SU-DHL-6 (cell line): Measurements from ENCODE around the gene AGPAT2.

ENCODE experiments used
- H2AFZ ChIP-seq: fragments of 200-600 bp; sonication (generic); 2 replicates; pipeline ENCODE4 v1.6.1; 2014; ENCODE audit warnings: low read depth, mild to moderate bottlenecking, moderate library complexity, mixed read lengths, antibody characterized with exemption, low read length; ENCODE audit not compliant: severe bottlenecking
- H3F3A ChIP-seq: fragments of 200-600 bp; shearing (Covaris generic); 2 replicates; pipeline ENCODE4 v1.6.0; 2016; ENCODE audit warnings: antibody characterized with exemption, mild to moderate bottlenecking; ENCODE audit not compliant: insufficient read depth
- H3K27ac ChIP-seq: fragments of 200-600 bp; sonication (generic); 2 replicates; pipeline ENCODE4 v1.5.1; 2016; ENCODE audit warnings: low read depth, mild to moderate bottlenecking, low read length, moderate library complexity, mixed read lengths
- H3K27me3 ChIP-seq: fragments of 200-600 bp; sonication (generic), shearing (Covaris generic); 2 replicates; pipeline ENCODE4 v1.6.0; 2014; ENCODE audit warnings: mild to moderate bottlenecking, low read length
- H3K36me3 ChIP-seq: fragments of 200-600 bp; sonication (generic); 2 replicates; pipeline ENCODE4 v1.6.1; 2014; ENCODE audit warnings: mild to moderate bottlenecking, low read length, mixed read lengths
- H3K4me2 ChIP-seq: fragments of 300-600, 200-600 bp; shearing (Covaris generic), sonication (generic); 2 replicates; pipeline ENCODE4 v1.6.0; 2014; ENCODE audit warnings: low read length, low read depth, mild to moderate bottlenecking; ENCODE audit not compliant: poor library complexity, severe bottlenecking
- H3K4me3 ChIP-seq: fragments of 200-600 bp; sonication (generic); 2 replicates; pipeline ENCODE4 v1.5.1; 2014; ENCODE audit warnings: antibody characterized with exemption, low read length, mild to moderate bottlenecking, mixed read lengths; ENCODE audit not compliant: insufficient read depth, poor library complexity, severe bottlenecking
- H3K79me2 ChIP-seq: fragments of 200-600 bp; sonication (generic); 2 replicates; pipeline ENCODE4 v1.6.1; 2014; ENCODE audit warnings: mild to moderate bottlenecking, low read length, moderate library complexity; ENCODE audit not compliant: insufficient read depth
- H3K9ac ChIP-seq: fragments of 200-600 bp; sonication (generic); 2 replicates; pipeline ENCODE4 v1.7.0; 2014; ENCODE audit warnings: mild to moderate bottlenecking, low read length
- H3K9me2 ChIP-seq: fragments of 200-600 bp; sonication (generic); replicated peaks from 2 replicates; pipeline ENCODE4 v1.6.1; 2014; ENCODE audit warnings: low read length; ENCODE audit not compliant: insufficient read depth
- H3K9me3 ChIP-seq: fragments of 200-600 bp; sonication (generic); 2 replicates; pipeline ENCODE4 v1.6.1; 2014; ENCODE audit warnings: low read length, mixed read lengths; ENCODE audit not compliant: insufficient read depth
- H4K20me1 ChIP-seq: fragments of 200-600 bp; sonication (generic); 2 replicates; pipeline ENCODE4 v1.6.1; 2014; ENCODE audit warnings: low read depth, mild to moderate bottlenecking, antibody characterized with exemption, low read length, moderate library complexity, mixed read lengths
- CTCF ChIP-seq: fragments of 200-600 bp; sonication (generic); IDR thresholded peaks from one replicate; pipeline ENCODE4 v1.5.1; 2017; ENCODE audit warnings: antibody characterized with exemption, mild to moderate bottlenecking, low read length, moderate library complexity; ENCODE audit not compliant: insufficient read depth, poor library complexity, severe bottlenecking
- EZH2phosphoT487 ChIP-seq: fragments of 200-600 bp; sonication (generic), shearing (Covaris generic); conservative IDR thresholded peaks from 2 replicates; pipeline ENCODE4 v1.6.1; 2018; ENCODE audit warnings: mild to moderate bottlenecking, antibody characterized with exemption, low read length, moderate library complexity, mixed read lengths

The AGPAT2 gene

DNA sequence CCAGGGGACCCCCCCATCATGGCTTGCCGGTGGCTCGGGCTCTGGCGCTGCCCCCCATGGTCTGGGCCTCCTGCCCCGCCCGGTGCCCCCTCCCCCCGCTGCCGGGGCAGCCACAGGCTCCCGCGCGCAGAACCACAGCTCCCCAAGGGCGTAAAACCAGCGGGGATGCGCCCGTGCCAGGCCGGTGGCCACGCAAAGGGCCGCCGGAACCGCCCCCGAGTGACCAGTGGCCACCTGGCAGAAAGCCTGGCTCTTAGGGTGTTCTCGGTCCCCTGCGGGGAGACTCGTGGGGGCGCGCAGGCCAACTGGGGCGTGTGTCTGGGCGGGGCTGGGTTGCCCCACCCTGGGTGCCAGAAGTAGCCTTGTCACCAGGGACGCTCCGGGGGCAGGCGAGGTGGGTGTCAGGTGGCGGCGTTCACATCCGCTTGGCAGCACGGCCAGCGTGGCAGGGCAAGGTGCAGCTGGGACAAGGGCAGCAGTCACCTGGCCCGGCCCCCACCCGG lies 515 bp upstream of the AGPAT2 start:
- no peak for TF ChIP-seq EZH2phosphoT487
- TF ChIP-seq CTCF = no peak
- no peaks in the 10 kb centered on the region for H4K20me1 ChIP-seq
- no peaks in the 10 kb centered on the region for H3K79me2 ChIP-seq
- no peaks in the 10 kb centered on the region for H3K9me3 ChIP-seq
- H3K36me3 ChIP-seq = no peaks in the 10 kb centered on the region
- no peak overlapping the region for H2AFZ ChIP-seq
- H3K4me2 ChIP-seq = peak overlapping the region; percentile 16
- no peaks in the 10 kb centered on the region for H3K27me3 ChIP-seq
- H3F3A ChIP-seq = no peaks in the 10 kb centered on the region; the same call in 1 of the 2 replicates
- no peak overlapping the region for H3K9ac ChIP-seq
- H3K9me2 ChIP-seq = no peaks in the 10 kb centered on the region
- no peak overlapping the region for H3K4me3 ChIP-seq
- no peak overlapping the region for H3K27ac ChIP-seq

DNA sequence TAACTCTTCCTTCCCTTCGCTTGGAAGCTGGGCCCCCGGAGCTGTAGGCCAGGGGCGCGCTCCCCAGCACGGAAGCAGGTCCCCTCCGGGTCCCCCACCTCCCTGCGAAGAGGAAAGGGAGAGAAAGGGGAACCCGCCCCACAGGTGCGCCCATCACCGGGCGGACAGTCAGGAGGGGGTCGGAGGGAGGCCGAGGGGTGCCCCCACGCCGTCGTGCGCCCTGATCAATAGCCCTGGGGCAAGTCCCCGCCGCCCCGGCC lies 793 bp downstream of the AGPAT2 start:
- no peak for TF ChIP-seq EZH2phosphoT487
- TF ChIP-seq CTCF = no peak
- Histone ChIP-seq H3K9ac (peak overlapping the region; percentile 50), H4K20me1 (no peaks in the 10 kb centered on the region)

GRCh38 chr9:136685790-136686533 lies 1.3 kb downstream of the AGPAT2 start:
- peak overlapping the region; percentile 50 for H3K4me2 ChIP-seq
- no peaks in the 10 kb centered on the region for H3K36me3 ChIP-seq
- H3K9me3 ChIP-seq = no peaks in the 10 kb centered on the region
- no peaks in the 10 kb centered on the region for H4K20me1 ChIP-seq
- no peak overlapping the region for H3K27ac ChIP-seq
- H3K9ac ChIP-seq = peak overlapping the region; percentile 50; the same call in 1 of the 2 replicates
- H3F3A ChIP-seq = no peaks in the 10 kb centered on the region; the same call in 1 of the 2 replicates
- no peaks in the 10 kb centered on the region for H3K27me3 ChIP-seq
- H3K9me2 ChIP-seq = no peaks in the 10 kb centered on the region
- no peaks in the 10 kb centered on the region for H3K79me2 ChIP-seq
- H3K4me3 ChIP-seq = no peak overlapping the region
- TF ChIP-seq CTCF (no peak), EZH2phosphoT487 (no peak)
- H2AFZ ChIP-seq = no peak overlapping the region

More for the DNA sequence above, 793 bp downstream of the AGPAT2 start:
- Histone ChIP-seq H2AFZ (peak overlapping the region; percentile 68), H3K79me2 (no peaks in the 10 kb centered on the region), H3K27ac (no peak overlapping the region), H3K27me3 (no peaks in the 10 kb centered on the region), H3K4me2 (peak overlapping the region; percentile 50), H3K9me2 (no peaks in the 10 kb centered on the region), H3K36me3 (no peaks in the 10 kb centered on the region), H3F3A (no peaks in the 10 kb centered on the region; the same call in 1 of the 2 replicates), H3K9me3 (no peaks in the 10 kb centered on the region), H3K4me3 (peak overlapping the region; percentile 50)
